Stimulated activated CD8-positive, alpha-beta memory T cell treated with anti-CD3 and anti-CD28 coated beads, Interleukin-4, amount 100 ng/mL, for 24 hours (primary cell): ENCODE measurements around the gene FMN1.
"Not testable (repeated sequence)": the region's sequence is repeated elsewhere in the genome, so short reads cannot be mapped to it uniquely, and the experiment has no call there.

Experiments
- DNase-seq: peaks from one replicate; pipeline ENCODE4 v3.0.0-alpha.2; 2020; ENCODE audit warnings: low read depth

FMN1 gene

GRCh38 chr15:32853592-32853991, 340.9 kb downstream of the FMN1 start:
- no peak for DNase-seq

DNA sequence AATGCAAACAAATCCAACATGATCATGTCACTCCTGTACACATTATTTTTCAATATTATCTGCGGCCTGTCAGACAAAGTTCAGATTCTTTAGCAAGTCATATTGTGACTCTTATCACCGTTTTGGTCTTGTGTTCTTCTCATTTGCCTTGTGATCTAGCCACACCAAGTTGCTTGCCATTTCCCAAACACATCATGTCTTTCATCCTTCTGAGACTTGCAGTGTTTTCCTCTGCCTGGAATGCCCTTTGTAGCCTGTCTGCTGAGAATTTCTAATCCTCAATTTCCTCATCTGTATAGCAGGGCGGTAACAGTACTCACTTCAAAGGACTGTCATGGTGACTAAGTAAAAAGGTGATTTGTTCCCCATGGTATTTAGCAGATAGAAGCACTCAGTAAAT, 341.7 kb downstream of the FMN1 start:
- no peak for DNase-seq

- no peak for DNase-seq
Observed at GRCh38 chr15:32852017-32852416, 342.5 kb downstream of the FMN1 start.

- no peak for DNase-seq
Observed at GRCh38 chr15:32851572-32851971, 342.9 kb downstream of the FMN1 start.

DNA sequence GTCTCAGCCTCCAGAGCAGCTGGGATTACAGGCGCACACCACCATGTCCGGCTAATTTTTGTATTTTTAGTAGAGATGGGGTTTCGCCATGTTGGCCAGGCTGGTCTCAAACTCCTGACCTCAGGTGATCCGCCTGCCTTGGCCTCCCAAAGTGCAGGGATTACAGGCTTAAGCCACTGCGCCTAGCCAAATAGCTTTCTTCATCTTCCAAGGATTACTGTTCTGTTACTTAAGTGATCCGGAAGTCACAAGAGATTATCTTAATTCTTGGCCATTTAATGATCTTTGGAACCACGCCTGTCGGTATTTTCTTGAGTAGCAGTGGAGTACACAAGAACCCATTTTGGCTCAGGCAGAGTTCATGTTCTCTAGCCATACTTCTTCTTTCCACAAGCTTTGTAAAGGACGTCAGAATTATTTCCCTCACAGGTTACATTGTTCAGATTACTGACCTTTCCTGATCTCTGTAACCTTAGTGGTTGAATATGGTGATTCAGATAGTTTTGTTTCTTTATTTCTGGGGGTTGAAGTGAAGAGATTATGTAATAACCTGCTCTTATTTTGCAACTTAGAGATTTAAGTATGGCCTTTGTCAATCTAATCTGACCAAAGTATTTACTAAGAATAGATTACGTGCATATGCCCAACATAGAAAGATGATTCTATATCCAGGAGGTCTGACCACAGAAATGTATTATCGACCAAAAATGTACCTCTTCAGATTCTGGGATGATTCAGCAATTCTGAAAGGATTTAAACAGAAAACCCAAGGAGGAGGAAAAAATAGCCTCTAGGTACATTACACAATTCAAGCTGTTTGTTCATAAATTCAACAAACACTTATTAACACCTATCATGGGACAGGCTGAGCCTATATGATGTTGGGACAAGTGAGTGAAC, 344.5 kb downstream of the FMN1 start:
- DNase-seq, result no peak

GRCh38 chr15:32846671-32847070, 347.8 kb downstream of the FMN1 start:
- DNase-seq, result not testable (repeated sequence)

- no peak for DNase-seq
Observed at GRCh38 chr15:32844118-32844711, 350.3 kb downstream of the FMN1 start.

DNA sequence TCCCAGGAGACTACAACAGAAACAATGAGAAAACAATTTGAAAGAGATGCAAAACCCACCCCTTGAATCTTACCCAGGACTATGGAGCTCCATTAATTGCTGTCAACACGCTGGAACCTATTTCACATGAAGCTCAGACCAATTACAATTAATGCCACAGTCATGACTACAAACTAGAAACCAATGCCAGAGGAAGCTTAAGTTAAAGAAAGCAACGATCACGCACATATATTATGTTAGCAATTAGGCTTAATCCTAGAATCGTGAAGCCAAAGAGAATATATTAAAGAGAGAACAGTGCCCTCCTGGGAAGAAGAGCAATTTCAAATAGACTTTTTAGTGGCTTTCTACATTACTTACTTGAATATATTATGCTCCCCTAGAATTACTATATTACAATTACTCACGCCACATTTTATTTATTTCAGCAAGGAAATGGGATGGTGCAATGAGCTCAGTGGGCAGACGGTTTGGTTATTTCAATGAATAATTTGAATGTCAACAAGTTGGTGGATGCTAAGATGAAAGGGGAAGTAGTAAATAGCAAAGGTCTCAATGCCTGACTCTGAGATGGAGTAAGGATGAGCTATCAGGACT, 351.2 kb downstream of the FMN1 start:
- no peak for DNase-seq

DNA sequence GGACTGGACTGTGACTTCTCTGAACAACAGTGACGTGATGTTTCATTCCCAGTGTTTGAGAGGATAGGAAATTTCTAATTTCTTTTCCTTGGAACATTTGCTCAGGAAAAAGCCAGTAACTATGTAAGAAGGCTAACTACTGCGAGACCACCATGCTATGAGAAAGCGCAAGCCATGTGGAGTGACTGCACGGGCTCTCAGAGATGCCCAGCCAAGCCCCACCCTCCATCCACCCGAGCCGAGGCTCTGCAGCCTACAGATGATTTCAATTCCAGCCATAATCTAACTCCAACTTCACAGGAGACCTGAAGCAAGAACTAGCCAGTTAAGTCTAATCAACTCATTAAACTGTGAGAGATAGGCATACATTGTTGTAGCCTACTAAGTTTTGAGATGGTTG, 352.4 kb downstream of the FMN1 start:
- no peak for DNase-seq

DNA sequence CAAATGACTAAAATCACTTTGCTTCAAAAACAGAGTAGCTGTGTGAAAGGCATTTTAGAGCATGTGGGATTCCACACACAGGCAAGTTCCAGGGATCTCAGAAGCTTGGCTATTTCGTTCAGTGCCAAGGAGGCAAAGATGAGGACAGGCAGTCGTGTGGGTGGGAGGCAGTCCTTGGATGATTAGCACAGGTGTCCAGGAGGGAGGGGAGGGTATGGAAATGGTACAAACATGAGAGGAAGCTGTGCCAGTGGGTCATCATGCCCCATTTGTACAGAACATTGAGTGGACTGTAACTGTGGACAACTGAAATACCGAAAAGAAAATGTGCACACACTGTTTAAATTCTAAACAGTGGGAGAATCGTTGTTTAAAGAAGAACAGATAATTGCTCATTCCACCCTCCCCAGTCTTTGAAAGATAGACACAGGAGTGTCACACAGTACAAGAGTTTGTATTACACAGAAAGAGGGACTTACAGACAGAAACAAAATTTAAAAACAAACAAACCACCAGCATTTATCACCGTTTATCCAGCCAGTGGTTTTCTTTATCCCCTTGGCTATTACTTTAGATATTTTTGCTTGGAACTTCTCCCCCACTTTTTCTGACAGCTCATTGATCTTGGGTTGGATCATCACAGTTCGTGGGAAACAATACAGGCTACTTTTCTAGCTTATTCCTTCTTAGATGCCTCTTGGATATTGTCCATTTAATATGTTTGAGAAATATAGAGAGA, 353.8 kb downstream of the FMN1 start:
- no peak for DNase-seq

DNA sequence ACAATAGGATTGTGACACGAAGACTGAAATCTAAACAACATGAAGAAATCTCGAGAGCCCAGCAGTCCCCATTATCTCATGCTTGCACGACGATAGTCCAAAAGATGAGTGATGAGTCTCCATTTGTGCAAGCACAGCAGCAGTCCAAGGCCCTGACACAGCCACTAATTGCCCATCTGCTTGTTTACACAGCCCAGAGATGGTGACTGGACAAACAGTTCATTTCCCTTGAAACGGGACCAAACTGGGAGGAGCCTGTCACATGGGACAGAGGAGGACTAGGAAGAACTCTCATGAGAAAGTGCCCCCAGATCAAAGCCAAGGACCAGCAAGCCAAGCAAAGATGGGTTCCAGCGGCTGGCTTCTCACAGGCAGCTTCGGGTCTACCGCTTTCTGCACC, 355.7 kb downstream of the FMN1 start:
- no peak for DNase-seq

- no peak for DNase-seq
Observed at GRCh38 chr15:32838338-32838737, 356.2 kb downstream of the FMN1 start.

GRCh38 chr15:32837935-32838334, 356.6 kb downstream of the FMN1 start:
- no peak for DNase-seq

DNA sequence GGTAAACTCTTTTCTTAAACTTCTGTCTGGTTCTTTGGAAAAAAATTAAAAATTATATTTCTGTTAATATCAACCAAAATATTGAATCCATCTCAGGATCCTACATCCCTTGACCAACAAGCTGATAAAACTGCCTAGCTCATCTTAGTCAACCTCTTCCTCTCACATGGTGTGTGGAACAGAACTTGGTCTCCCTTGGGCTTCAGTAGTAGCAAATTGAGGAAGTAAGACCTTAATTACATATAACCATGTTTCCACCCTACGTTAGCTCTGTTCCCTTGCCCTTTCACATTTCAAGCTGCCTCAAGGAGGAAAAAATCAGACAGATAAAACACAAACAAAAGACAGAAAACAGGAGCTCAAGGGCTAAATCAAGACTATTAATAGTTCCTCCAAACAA, 360.4 kb downstream of the FMN1 start:
- no peak for DNase-seq

DNA sequence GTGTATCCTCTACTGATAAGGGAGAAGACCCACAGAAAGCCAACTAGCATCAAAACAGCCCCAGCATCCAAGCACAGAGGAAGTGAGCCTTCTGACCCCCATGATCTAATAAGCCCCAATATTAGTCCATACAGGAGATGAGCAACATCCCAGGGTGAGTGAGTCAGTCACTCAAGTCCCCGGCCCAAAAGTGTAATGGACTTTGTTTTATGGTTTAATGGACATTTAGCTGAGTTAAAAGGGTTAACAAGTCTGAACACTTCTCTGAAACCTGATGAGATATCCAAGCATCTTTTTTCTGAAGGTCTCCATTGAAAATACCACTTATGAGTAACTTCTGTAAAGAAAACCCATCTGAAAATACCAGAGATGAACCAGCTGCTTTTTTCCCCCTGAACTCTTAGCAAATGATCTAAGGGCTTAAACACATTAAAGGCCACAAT, 361.1 kb downstream of the FMN1 start:
- DNase-seq, result no peak

GRCh38 chr15:32831485-32831884, 363.0 kb downstream of the FMN1 start:
- DNase-seq, result no peak

DNA sequence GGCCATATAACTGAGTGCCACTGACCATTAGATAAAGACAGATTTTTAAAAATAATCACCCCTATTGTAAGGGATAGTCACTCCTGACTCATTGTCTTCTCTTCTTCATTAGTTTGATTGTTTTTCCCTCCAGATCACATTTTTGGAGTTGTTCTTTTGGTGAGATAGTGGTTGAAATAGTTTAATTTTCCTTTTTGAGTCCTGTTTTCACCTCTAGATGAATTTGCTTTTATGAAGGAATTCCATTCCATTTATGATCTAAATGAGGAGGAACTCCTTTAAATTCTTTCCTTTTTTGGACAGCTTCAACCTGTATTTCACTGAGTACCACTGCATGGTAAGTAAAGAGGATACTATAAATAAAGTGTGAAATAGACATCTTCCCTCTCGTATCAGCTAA, 364.3 kb downstream of the FMN1 start:
- no peak for DNase-seq

DNA sequence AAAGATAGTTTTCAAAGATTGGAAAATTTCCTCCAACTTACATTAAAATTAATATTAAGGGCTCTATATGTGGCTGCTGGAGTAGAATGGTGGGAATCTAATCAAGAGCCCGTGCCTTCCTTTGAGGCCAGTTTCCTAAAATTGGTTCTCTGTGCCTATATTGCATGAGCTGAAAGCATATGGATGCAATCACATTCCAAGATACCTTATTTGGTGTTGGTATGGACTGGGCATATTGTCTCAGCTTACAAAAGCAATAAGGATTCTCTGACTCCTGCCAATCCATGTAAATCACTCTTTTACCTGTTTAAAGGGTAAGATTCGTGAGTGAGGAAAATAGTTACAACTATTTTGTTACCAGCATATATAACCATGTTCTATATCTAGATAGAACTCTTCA, 365.1 kb downstream of the FMN1 start:
- DNase-seq, result no peak

GRCh38 chr15:32828507-32829186, 365.9 kb downstream of the FMN1 start:
- no peak for DNase-seq

GRCh38 chr15:32826685-32827084, 367.8 kb downstream of the FMN1 start:
- no peak for DNase-seq

DNA sequence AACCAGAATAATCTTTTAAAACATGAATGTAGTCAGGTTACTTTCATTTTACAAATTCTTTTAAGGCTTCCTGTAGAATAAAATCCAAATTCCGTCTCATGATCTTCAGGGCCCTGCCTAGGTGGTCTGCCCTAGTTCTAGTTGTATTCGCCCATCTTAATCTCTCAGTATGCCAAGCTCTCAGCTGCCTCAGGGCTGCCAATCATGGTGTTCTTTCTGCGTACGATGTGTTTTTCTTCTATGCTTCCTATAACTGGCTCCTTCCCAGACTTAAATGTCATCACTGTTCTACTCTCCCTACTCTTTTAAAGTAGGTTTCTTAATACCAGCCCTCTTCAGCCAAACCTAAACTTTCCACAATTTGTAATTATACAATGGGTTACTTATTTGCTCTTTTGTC, 369.3 kb downstream of the FMN1 start:
- DNase-seq, result no peak

GRCh38 chr15:32824777-32825176, 369.7 kb downstream of the FMN1 start:
- DNase-seq, result no peak
